Mesothelial cell of epicardium (in vitro differentiated cells): Measurements from ENCODE around the gene UBR2. TPM values are rescaled to one million over a fixed set of nuclear protein-coding genes. Genes with fewer than 3 reads are reported as not detected.

ENCODE experiments used
- DNase-seq, 2 experiments: peaks; one replicate each; pipeline ENCODE4 v3.0.0; 2021; ENCODE audit warnings: low spot score in 2 of 2; ENCODE audit not compliant: unreplicated experiment in 2 of 2
- H3K27ac Mint-ChIP-seq: 2 replicates; pipeline ENCODE4 v1.8.0; 2021; ENCODE audit warnings: mixed read lengths
- H3K27me3 Mint-ChIP-seq: 2 replicates; pipeline ENCODE4 v1.8.0; 2021; ENCODE audit warnings: low read depth, mixed read lengths
- H3K36me3 Mint-ChIP-seq: 2 replicates; pipeline ENCODE4 v1.8.0; 2021; ENCODE audit warnings: mixed read lengths
- H3K4me1 Mint-ChIP-seq: 2 replicates; pipeline ENCODE4 v1.8.0; 2021; ENCODE audit warnings: mixed read lengths
- H3K4me3 Mint-ChIP-seq: 2 replicates; pipeline ENCODE4 v1.8.0; 2021; ENCODE audit warnings: mild to moderate bottlenecking, moderate library complexity, mixed read lengths
- H3K9me3 Mint-ChIP-seq: 2 replicates; pipeline ENCODE4 v1.8.0; 2021; ENCODE audit warnings: mixed read lengths
- CTCF ChIP-seq: fragments of 200-600 bp; sonication (generic); IDR thresholded peaks from one replicate; pipeline ENCODE4 v1.5.0; 2021; ENCODE audit warnings: antibody characterized with exemption; ENCODE audit not compliant: unreplicated experiment
- total RNA-seq: library from RNA; stranded (reverse); gene quantifications from 3 replicates; pipeline ENCODE4 v1.2.1, GENCODE V29; 2021

The UBR2 gene
- total RNA-seq, 1 donor from 2014 or later: 26.8 TPM

GRCh38 chr6:42530751-42531150, 33.1 kb upstream of the UBR2 start:
- Mint-ChIP-seq H3K9me3 (no peaks in the 10 kb centered on the region), H3K4me3 (no peak overlapping the region), H3K27me3 (no peaks in the 10 kb centered on the region), H3K4me1 (no peaks in the 10 kb centered on the region), H3K27ac (no peak overlapping the region), H3K36me3 (no peaks in the 10 kb centered on the region)
- no peak for TF ChIP-seq CTCF
- no peak for DNase-seq

GRCh38 chr6:42532038-42532669, 31.7 kb upstream of the UBR2 start:
- peak; percentile 97 for TF ChIP-seq CTCF
- H3K9me3 Mint-ChIP-seq: no peaks in the 10 kb centered on the region
- H3K27me3 Mint-ChIP-seq: no peaks in the 10 kb centered on the region
- DNase-seq: no peak
- H3K27ac Mint-ChIP-seq: no peak overlapping the region
- H3K4me1 Mint-ChIP-seq: no peaks in the 10 kb centered on the region
- H3K36me3 Mint-ChIP-seq: no peaks in the 10 kb centered on the region
- no peak overlapping the region for H3K4me3 Mint-ChIP-seq

- no peak for TF ChIP-seq CTCF
- no peak for DNase-seq
- Mint-ChIP-seq H3K9me3 (no peaks in the 10 kb centered on the region), H3K27ac (no peak overlapping the region), H3K36me3 (no peaks in the 10 kb centered on the region), H3K4me3 (no peak overlapping the region), H3K27me3 (no peaks in the 10 kb centered on the region), H3K4me1 (no peaks in the 10 kb centered on the region)
These were observed 30.0 kb upstream of the UBR2 start for GRCh38 chr6:42533794-42534193.

GRCh38 chr6:42537536-42537935, 26.3 kb upstream of the UBR2 start:
- no peaks in the 10 kb centered on the region for H3K36me3 Mint-ChIP-seq
- H3K27me3 Mint-ChIP-seq: no peaks in the 10 kb centered on the region
- no peak for TF ChIP-seq CTCF
- no peak overlapping the region for H3K4me3 Mint-ChIP-seq
- H3K9me3 Mint-ChIP-seq: no peaks in the 10 kb centered on the region
- H3K27ac Mint-ChIP-seq: no peak overlapping the region
- no peaks in the 10 kb centered on the region for H3K4me1 Mint-ChIP-seq
- DNase-seq: no peak

- Mint-ChIP-seq H3K4me3 (no peak overlapping the region), H3K27ac (no peak overlapping the region), H3K27me3 (no peaks in the 10 kb centered on the region), H3K9me3 (no peaks in the 10 kb centered on the region), H3K36me3 (no peaks in the 10 kb centered on the region), H3K4me1 (no peaks in the 10 kb centered on the region)
- no peak for DNase-seq
- no peak for TF ChIP-seq CTCF
These were observed 24.7 kb upstream of the UBR2 start for GRCh38 chr6:42539135-42539534.
